HG03575 (cell line): Measurements from ENCODE around the gene LIN54.
A peak's percentile ranks its signal among the peaks of the same experiment; 100 is the strongest.
"Not testable (repeated sequence)": the region's sequence is repeated elsewhere in the genome, so short reads cannot be mapped to it uniquely, and the experiment has no call there.

Experiments used
- ATAC-seq: cut with Tn5 transposase; IDR thresholded peaks from one replicate; pipeline ENCODE4 v1.9.1; 2021; ENCODE audit not compliant: unreplicated experiment, insufficient number of reproducible peaks, low FRiP score; ENCODE audit errors: extremely low read depth

LIN54 gene

DNA sequence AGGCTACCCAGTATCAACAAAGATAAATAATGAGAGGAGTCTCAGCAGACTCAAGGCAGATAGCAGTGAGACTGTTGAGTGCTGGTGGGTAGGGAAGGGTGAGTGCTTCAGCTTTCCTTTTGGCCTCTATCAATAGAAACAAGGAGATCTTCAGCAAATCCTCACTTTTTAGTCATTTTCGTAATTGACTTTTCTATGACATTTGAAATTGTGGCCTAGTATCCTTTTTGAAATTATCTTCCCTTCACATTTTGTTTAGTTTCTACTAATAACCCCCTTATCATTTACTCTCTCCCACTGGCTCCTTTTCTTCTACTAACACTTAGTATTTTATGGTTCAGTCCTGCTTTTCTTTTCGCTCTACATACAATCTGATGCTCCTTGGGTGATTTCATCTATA lies 44.9 kb downstream of the LIN54 start:
- ATAC-seq = no peak

DNA sequence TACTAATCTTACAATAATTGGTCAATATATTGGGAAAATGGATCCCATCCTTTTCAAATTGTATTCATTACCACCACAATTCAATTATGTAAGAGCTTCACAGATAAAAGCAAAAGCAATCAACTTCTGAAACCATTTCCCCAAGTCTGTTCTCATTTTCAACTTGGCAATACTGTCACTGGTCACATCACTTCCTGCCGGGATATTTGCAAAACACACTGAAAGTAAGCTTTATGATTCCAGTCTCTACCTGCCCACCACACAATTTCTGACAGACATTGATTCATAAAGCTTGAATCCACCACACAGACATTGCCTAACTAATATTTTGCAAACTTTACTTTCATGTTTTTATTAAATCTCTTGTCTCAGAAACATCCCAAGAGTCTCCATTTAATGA lies 53.6 kb downstream of the LIN54 start:
- ATAC-seq = no peak

DNA sequence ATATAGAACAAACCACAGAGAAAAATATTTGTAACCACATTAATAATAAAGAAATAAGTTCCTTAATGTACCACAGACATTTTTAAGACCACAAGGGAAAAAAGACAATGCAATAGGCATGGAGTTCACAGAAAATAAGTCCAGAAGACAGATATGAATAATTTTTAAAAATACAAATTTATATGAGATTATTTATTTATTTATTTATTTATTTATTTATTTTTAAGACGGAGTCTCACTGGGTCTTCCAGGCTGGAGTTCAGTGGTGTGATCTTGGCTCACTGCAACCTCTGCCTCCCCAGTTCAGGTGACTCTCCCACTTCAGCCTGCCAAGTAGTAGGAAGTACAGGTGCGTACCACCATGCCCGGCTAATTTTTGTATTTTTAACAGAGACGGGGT lies 56.4 kb downstream of the LIN54 start:
- no peak for ATAC-seq

DNA sequence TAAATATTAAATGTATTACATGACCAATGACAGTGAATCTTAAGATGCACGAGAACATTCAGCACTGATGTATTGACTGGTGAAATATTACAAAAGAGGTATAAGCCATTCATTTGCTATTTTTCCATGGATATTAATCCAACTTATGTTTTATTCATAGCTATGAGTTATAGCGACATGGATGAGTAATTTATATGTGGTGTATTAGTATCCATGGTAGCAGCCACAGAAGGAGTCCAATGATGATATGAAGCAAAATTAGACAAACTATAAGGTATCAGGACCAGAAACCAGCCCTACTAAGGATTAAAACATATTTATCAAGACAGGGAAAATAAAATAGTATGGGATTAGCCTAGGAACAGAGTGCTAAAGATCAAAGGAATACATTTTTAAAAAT lies 59.4 kb downstream of the LIN54 start:
- ATAC-seq = no peak

DNA sequence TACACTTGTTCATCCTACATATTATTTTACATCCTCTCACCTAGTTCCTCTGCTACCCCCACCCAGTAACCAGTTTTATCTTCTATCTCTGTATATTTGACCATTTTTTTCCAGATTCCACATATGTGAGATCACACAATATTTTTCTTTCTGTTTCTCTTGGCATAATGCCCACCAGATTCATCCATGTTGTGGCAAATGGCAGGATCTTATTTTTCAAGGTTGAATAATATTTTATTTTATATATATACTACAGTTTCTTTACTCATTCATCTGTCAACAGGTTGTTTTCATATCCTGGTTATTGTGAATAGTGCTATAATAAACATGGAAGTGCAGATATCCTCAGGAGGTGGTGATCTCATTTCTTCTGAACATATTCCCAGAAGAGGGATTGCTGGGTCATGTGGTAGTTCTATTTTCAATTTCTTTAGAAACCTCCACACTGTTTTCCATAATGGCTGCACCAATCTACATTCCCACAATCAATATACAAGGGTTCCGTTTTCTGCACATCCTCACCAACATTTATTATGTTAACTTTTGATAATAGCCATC lies 61.9 kb downstream of the LIN54 start:
- ATAC-seq = no peak

DNA sequence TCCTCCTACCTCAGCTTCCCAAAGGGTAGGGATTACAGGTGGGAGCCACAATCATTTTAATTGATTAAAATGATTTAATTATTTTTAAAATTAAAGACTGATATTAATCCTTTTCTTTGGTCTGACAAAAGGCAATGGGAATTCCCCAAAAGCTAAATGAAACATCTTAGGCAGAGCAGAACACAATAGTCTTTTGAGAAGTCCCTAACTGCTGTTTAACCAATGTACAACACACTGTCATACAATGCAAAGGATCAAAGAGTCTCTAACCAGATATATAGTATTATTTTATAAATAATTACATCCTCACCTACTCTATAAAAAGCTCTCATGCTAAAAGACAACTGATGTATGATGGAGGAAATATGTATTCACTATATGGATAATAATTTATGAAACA lies 63.1 kb downstream of the LIN54 start:
- ATAC-seq = no peak

DNA sequence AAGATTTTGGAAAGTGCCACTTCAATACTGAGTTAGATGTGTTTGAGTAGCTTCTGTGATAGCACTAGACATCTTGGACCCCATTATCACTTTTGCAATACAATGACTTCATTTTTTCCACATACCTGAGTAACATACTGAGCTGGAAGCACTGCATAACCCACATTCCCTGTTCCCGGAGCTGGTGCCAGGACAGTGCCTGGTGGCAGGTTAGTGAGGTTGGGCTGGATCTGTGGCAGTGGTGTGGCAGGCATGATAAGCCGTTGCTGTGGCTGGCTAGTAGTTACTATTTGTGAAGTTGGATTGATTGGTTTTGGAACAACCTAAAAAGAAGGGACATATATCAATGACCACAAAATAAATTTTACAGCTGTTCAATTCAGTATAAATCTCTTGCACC lies 71.2 kb downstream of the LIN54 start:
- no peak for ATAC-seq

DNA sequence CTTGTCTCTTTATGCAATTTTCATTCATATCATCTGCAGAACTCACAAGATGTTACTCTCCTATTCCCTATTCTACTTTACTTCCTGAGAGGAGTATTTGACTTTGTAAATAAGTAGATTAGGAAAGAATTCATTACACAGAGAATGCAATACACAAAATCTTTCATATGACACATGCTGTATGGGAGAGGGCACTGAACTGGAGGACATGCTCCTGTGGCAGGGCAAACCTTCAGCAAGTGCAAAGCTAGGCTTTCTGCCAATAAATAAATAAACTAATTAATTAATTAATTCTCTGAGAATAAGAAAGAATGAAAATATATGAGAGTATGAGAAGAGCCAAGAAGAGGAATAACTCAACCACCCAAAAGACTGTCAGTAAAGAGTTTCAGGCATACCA lies 76.2 kb downstream of the LIN54 start:
- no peak for ATAC-seq

DNA sequence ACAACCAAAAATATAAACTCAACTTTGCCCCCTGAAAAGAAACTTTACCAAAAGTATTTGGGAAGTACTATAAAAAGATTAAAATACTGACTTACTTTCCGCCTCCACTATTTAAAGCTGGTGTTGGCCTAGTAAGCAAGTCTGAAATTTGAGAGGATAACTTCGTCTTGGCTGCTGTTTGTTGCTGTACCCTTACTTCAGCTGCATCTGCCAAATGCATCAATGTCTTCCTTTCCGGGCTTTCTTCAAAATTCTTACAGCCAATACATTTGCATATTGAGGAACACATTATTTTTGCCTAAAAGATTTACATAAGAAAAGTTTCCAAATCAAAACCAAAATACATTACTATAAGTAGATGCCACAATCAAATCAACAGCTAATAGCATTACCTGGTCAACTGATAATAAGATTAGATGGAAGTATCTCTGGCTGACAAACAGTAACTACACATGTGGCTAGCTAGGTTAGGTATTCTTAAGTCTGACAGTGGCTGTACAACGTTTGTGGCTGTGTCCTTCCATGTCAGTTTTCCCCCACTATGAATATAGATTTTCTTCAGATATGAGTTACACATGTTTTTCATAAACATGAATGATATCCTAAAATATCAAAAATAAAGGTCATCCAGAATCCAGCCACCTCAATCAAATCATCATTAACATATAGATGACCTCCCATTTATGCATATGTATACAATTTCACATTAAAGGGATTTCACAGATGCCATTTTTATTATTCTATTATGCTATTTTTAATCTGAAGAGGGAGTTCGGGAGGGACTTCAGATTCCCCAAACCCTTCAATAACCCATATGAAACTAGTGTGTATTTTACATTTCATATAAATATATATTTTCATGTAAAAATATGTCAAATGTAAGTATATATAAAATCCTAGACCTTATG lies 79.5 kb downstream of the LIN54 start:
- ATAC-seq = no peak

DNA sequence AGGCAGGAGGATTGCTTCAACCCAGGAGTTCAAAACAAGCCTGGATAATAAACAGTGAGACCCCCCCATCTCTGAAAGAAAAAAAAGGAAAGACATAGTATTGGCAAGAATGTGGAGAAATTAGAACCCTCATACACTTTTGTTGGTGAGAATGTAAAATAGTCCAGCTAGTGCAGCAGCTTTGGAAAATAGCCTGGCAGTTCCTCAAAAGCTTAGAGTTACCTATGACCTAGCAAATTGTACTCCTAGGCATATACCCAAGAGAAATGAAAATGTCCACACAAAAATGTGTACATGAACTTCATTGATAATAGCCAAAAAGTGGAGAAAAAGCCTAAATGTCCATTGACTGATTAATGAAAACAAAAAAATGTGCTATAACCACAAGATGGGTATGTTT lies 88.8 kb downstream of the LIN54 start:
- no peak for ATAC-seq

DNA sequence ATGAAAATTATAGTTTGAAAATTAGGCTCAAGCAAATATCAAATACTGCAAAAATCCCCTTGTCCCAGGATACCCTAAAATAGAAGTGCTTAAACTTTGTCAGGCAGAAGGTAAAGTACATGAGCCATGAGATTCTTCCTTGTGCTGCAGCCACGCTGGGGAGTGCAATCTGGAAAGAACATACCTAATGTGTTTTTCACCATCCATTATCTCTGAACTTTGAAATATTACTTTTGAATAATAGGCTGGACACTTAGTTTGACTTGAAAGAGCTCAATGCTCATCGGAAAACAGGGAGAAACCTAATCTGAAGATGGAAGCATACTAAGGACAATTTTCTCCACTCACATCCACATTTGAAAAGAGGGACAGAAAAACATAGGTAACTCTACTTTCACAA lies 91.2 kb downstream of the LIN54 start:
- ATAC-seq = no peak

DNA sequence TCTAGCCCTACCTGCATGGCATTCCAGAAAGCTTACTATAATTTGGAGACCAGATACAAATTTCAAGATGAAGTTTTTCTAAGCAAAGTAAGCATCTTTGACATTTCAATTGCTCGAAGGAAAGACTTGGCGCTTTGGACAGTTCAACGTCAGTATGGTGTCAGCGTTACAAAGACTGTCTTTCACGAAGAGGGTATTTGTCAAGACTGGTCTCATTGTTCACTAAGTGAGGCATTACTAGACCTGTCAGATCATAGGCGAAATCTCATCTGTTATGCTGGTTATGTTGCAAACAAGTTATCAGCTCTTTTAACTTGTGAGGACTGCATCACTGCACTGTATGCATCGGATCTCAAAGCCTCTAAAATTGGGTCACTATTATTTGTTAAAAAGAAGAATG lies 92.5 kb downstream of the LIN54 start:
- no peak for ATAC-seq

DNA sequence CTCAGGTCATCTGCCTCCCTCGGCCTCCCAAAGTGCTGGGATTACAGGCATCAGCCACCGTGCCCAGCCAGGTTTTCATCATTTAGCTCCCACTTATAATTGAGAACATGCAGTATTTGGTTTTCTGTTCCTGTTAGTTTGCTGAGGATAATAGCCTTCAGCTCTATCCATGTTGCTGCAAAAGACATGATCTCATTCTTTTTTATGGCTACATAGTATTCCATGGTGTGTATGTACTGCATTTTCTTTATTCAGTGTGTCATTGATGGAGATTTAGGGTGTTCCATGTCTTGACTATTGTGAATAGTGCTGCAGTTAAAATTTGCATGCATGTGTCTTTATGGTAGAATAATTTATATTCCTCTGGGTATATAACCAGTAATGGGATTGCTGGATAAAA lies 96.7 kb downstream of the LIN54 start:
- ATAC-seq = not testable (repeated sequence)

DNA sequence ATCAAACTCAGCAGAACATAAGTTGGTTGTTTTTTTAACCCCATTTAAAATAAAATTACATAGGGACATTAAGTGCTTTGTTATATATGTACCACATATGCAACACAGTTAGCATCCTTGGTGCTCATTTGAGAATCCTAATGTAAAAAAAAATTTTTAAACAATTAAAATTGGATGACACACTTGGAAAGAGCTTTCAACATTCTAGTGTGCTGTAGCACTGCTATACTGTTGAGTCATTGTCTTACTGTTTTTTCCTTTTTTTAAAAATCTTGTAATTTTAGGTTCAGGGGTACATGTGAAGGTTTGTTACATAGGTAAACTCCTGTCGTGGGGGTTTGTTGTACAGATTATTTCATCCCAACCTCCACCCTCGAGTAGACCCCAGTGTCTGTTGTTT lies 97.3 kb downstream of the LIN54 start:
- no peak for ATAC-seq

DNA sequence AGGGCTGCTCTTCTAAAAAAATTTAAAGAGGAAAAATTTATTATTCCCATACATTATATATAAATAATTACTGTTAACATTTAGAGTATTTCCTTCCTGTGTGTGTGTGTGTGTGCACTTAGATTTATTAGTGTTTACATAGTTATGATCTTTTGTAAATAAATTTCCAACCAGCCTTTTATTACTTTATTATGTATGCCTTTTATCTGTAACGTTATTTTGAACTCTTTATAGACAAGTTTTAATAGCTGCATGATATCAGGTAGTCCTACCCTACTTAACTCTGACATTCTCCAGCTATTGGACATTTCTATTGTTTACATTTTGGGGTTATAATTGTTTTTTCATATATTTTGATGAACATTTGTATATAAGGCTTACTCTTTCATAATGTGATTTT lies 101.3 kb downstream of the LIN54 start:
- ATAC-seq = no peak

DNA sequence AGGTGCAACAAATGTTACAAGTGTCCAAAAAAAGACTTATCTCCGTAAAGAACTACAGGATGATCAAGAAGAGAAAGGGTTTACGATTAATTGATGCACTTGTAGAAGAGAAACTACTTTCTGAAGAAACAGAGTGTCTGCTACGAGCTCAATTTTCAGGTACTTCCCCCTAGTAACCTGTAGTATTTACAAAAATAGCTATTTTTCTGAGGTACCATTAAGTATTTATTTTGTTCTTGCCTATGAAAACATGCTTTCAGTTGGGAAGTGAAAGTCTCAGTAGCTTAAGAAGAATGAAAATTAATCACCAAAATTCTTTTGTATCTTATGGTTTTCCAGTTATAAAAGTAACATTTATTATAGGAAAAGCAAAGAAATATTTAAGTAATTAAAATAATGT lies 104.2 kb downstream of the LIN54 start:
- peak; percentile 32 for ATAC-seq

DNA sequence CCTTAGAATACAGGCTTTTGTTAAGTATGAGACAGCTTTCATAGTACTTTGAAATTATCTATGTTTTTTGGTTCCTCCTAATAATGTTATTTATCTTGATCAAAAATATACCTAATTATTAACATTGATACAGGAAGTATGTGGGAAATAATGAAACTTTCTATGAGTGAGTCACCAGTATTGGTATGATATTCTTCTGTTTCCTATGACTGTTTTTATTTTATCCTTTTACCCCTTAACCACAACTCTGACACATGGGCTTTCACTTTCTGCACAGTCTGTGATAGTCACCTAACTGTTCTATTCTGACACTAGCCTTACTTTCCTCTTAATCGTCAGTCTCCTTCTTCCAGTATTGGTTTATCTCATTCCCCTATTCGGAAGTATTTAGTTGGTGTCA lies 105.4 kb downstream of the LIN54 start:
- ATAC-seq = peak; percentile 84

DNA sequence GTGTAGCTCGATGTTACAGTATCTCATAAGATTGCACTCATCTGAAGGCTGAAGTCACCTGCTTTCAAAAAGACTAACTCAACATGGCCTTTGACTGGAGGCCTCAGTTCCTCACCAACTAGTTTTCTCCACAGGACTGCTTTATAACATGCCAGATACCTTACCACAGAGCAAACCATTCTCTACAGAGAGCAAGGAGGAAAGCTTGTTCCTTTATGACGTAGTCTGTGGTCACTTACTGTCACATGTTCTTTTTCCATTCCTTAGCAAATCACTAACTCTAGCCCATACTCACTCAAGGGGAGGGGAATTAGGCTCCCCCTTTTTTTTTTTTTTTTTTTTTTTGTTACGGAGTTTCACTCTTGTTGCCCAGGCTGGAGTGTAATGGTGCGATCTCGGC lies 106.9 kb downstream of the LIN54 start:
- no peak for ATAC-seq

DNA sequence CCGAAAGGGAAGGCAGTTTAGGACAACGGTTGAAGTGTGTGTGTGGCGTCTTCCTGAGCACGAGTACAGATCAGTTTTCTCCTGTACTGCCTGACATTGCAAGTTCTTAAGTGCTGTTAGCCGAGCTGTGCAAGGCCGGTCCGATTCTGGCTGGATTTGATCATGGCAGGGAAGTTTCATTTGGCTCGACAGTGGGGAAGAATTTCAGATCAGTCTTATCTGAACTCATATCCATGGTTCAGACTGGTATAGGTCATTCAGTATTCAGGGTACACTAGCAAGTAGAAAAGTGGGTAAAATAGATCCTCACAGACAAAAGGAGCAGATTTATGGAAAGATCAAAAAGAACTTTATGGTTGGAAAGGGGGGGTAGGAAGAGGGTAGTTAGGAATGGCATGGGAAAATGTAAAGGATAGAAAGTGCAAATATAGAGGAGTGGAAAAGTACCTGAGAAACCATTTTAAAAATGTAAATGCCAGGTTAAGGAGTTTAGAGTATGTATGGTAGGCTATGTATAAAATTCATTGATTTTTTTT lies 109.4 kb downstream of the LIN54 start:
- ATAC-seq = no peak

DNA sequence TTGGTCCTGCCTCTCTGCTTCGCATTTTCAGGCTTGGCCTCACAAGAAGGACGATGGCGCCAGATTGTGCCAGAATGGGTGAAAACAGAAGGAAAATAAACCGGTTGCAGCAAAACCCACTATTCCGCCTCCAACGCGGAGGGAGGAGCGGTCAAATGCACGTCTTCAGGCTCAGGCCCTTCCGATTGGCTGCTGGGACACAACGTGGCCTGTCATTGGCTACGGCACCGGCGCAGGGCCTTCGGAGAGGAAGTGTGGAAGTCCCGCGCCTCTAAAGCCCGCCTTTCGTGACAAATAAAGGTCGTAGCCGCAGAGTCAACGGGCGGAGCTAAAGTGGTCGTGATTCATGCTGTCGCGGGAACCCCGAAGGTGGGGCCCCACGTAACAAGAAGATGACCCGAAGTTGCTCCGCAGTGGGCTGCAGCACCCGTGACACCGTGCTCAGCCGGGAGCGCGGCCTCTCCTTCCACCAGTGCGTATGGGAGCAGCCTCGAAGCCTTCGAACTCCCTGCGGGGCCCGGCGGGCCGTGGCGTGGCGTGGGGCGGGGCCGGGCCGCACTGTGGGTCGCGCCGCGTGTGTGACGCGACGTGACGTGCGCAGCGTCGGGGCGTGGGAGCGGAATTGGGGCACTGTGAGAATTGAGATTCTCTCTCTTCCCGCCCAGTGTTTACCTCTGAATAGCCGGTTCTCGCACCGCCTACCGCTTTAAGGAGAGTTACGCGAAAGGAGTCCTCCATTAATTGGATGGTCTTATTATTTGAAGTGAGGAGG lies 110.0 kb downstream of the LIN54 start, which contains the start of gene THAP9:
Gene THAP9, plus strand, starts transcription at position 325 of the 772 bp plus-strand sequence. Its CDS starts 68 bp downstream, at position 393.
- ATAC-seq = peak; percentile 62
